BJ (cell line): ENCODE results near the gene TOM1L1. TPM values are rescaled to one million over a fixed set of nuclear protein-coding genes. Genes with fewer than 3 reads are reported as not detected.

Experiments
- CTCF ChIA-PET: fragments of 350-600 bp; formaldehyde crosslinking; extraction: SDS; loops from one replicate; lab custom pipeline; 2021; ENCODE audit warnings: antibody characterized with exemption, inconsistent platforms; lab: Yijun Ruan, JAX
- POLR2A ChIA-PET: fragments of 300-600 bp; sonication (Branson Sonifier 250); formaldehyde crosslinking; extraction: SDS; loops from one replicate; lab custom pipeline; 2021; ENCODE audit warnings: antibody characterized with exemption; lab: Charles Lee
- DNase-seq: peaks from one replicate; pipeline ENCODE4 v3.0.0-alpha.2; 2011; ENCODE audit warnings: low read depth
- H3K27me3 ChIP-seq: 2 replicates; pipeline ENCODE4 v1.6.0; 2011; ENCODE audit warnings: low read length; ENCODE audit not compliant: control insufficient read depth, insufficient read depth
- H3K36me3 ChIP-seq: 2 replicates; pipeline ENCODE4 v1.5.1; 2011; ENCODE audit warnings: low read length; ENCODE audit not compliant: control insufficient read depth, insufficient read depth
- H3K4me3 ChIP-seq: 2 replicates; pipeline ENCODE4 v1.5.1; 2011; ENCODE audit warnings: low read depth, mild to moderate bottlenecking, control low read depth, low read length
- CTCF ChIP-seq: IDR thresholded peaks from 2 replicates; pipeline ENCODE4 v1.5.1; 2011; ENCODE audit warnings: low read depth, mild to moderate bottlenecking, control low read depth, inconsistent platforms, low read length, moderate library complexity; ENCODE audit not compliant: insufficient read depth
- polyA plus RNA-seq: library from polyadenylated mRNA; depleted of rRNA; stranded (reverse); fragments of >200 nt; gene quantifications from 2 replicates; pipeline ENCODE4 v1.2.3, GENCODE V29; 2011

The TOM1L1 gene
- polyA plus RNA-seq, 1 experiment = 31.2 TPM

DNA sequence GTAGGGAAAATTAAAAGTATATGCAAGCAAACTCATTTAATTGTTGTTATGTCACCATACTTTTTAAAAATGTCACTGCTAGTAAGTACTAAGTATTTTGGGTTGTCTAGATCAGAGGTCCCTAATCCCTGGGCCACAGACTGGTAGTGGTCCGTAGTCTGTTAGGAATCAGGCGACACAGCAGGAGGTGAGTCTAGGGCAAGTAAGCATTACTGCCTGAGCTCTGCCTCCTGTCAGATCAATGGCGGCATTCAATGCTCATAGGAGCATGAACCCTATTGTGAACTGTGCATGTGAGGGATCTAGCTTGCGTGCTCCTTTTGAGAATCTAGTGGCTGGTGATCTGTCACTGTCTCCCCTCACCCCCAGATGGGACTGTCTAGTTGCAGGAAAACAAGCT, 89.5 kb downstream of the TOM1L1 start:
- Histone ChIP-seq H3K36me3 (no peaks in the 10 kb centered on the region), H3K4me3 (no peak overlapping the region), H3K27me3 (no peaks in the 10 kb centered on the region)
- ChIA-PET POLR2A (no interaction called here), CTCF (interaction anchor here (8.3 kb wide), 1 partner anchor 358 kb away, joined by 64 read pairs; no protein-coding TSS in a partner anchor)
- TF ChIP-seq CTCF = no peak
- no peak for DNase-seq

DNA sequence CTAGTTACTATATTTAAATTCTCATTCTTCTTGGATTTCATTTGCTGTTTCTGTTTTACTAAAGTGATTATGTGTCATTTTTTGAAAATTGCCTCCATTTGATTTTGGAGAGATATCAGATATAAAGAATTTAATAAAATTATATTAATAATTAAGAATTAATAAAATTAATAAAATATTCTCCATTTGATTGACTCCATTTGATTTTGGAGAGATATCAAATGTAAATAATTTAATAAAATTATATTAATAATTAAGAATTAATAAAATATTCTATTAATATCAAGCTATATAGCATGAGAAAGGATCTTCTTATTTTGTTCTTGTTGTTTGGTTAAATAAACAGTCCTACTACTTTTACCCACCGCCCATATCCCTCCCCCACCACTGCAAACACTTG, 90.9 kb downstream of the TOM1L1 start:
- H3K27me3 ChIP-seq = no peaks in the 10 kb centered on the region
- H3K36me3 ChIP-seq = no peaks in the 10 kb centered on the region
- DNase-seq = no peak
- ChIA-PET POLR2A (no interaction called here), CTCF (interaction anchor here (0.9 to 8.3 kb wide), 5 partner anchors 14 to 365 kb away, joined by 3 to 64 read pairs (median 24); no protein-coding TSS in a partner anchor)
- no peak overlapping the region for H3K4me3 ChIP-seq
- no peak for TF ChIP-seq CTCF

GRCh38 chr17:54992797-54993639, 92.4 kb downstream of the TOM1L1 start:
- TF ChIP-seq CTCF = peak; percentile 51
- CTCF ChIA-PET = interaction anchor here (0.7 to 8.3 kb wide), 25 partner anchors 9 to 521 kb away, joined by 3 to 64 read pairs (median 4); no protein-coding TSS in a partner anchor
- Histone ChIP-seq H3K36me3 (no peaks in the 10 kb centered on the region), H3K4me3 (no peak overlapping the region), H3K27me3 (no peaks in the 10 kb centered on the region)
- POLR2A ChIA-PET = interaction anchor here (0.7 kb wide), 1 partner anchor 357 kb away, joined by 10 read pairs; no protein-coding TSS in a partner anchor
- DNase-seq = no peak

DNA sequence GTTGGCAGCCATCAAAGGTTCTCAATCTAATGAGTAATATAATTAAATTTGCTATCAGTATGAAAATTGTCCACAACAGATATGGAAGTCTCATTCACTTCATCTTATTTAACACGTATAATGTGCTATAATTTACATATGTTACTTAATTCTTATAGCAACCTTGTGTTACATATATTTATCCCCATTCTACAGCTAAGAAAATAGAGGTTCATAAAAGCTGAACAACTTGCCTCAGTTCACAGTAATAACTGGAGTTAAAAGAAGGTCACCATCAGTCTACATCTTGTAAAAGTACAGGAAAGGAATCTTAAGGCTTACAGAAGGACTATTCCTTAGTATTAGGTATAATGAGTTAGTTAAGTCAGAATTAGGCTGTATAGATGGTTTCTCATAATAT, 95.8 kb downstream of the TOM1L1 start:
- CTCF ChIA-PET = interaction anchor here (0.9 to 8.3 kb wide), 3 partner anchors 9 to 352 kb away, joined by 3 to 64 read pairs (median 4); no protein-coding TSS in a partner anchor
- Histone ChIP-seq H3K4me3 (no peak overlapping the region), H3K27me3 (no peaks in the 10 kb centered on the region), H3K36me3 (no peaks in the 10 kb centered on the region)
- POLR2A ChIA-PET = no interaction called here
- TF ChIP-seq CTCF = no peak
- DNase-seq = no peak

DNA sequence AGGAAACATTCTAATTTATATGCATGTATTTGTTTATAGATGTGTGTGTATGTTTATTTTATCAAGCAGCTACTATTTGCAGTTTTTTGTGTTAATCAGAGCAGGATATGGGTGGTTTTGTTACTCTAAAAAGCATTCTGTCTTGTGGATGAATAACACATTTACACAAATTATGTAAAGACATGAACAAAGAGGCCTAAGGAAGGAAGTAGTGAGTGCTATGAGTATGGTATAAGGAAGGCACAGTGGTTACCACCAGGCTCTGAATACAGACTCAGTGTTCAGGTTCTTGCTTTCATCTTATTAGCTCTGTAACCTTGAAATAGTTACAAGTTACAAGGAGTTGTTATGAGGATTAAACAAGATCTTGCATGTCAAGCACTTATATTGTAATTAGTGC, 101.8 kb downstream of the TOM1L1 start:
- Histone ChIP-seq H3K4me3 (no peak overlapping the region), H3K27me3 (no peaks in the 10 kb centered on the region), H3K36me3 (no peaks in the 10 kb centered on the region)
- DNase-seq = no peak
- no peak for TF ChIP-seq CTCF
- ChIA-PET POLR2A (no interaction called here), CTCF (interaction anchor here (2.7 kb wide), 1 partner anchor 10 kb away, joined by 14 read pairs; no protein-coding TSS in a partner anchor)
